GM23248 (cell line): ENCODE measurements around the gene ZSCAN9.

Experiments
- EZH2 ChIP-seq: fragments of 200-600 bp; sonication (generic); IDR thresholded peaks from 2 replicates; pipeline ENCODE4 v1.6.1; 2018; ENCODE audit warnings: antibody characterized with exemption, mild to moderate bottlenecking; ENCODE audit not compliant: insufficient read depth, poor library complexity, severe bottlenecking
- EZH2phosphoT487 ChIP-seq: fragments of 200-600 bp; sonication (generic); IDR thresholded peaks from 2 replicates; pipeline ENCODE4 v1.6.1; 2018; ENCODE audit warnings: antibody characterized with exemption, moderate library complexity, mild to moderate bottlenecking, low read depth; ENCODE audit not compliant: insufficient read depth

DNA sequence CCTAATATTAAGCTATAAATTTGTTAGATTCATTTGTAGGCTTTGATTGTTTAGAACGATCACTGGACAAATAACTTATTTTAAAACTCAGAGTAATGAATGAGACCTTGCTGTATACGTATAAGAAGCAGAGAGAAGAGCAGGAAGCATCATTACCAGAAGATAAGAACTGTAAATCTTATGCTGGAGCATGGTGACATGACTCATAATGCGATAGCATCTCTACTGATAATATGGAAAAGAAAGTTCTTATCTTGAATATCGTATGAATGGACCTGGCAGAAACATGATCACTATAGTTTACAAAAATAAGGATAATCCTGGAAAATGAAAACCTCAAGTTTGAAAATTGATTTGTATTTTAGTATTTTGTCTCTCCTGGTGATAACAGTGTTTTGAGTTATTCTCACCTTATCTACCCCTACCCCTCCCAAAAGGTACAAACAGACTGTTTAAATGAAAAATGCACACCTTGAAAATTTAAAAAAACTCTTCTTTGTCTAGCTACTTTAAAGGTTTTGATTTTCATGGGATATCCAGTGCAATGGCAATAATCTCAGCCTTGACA lies 39.8 kb downstream of the ZSCAN9 start:
- TF ChIP-seq EZH2: no peak
- TF ChIP-seq EZH2phosphoT487: no peak
